Measurements from ENCODE around the gene TEN1. TPM values are rescaled to one million over a fixed set of nuclear protein-coding genes. Genes with fewer than 3 reads are reported as not detected.
A peak's percentile ranks its signal among the peaks of the same experiment; 100 is the strongest.

TEN1 gene
- total and polyA plus RNA-seq, 10 donors, result 6.0 to 38.7 (median 17.0) TPM

GRCh38 chr17:76005263-76006149, 26.5 kb downstream of the TEN1 start:
- peak overlapping the region in 3 of 8 donors; percentile 6 to 47 (median 21) for H3K27ac ChIP-seq

GRCh38 chr17:76007131-76007849, 28.2 kb downstream of the TEN1 start:
- no peak for DNase-seq
- Histone ChIP-seq H3K36me3 (peaks cover 0 to 24% (median 0%) of the 10 kb centered on the region in 6 donors), H3K4me3 (no peak overlapping the region), H3K9me3 (no peaks in the 10 kb centered on the region), H3K27ac (no peak overlapping the region), H3K4me1 (peaks cover 7 to 35% (median 20%) of the 10 kb centered on the region in 6 donors), H3K27me3 (replicated peaks in 1 of 7) (no peaks in the 10 kb centered on the region)
- WGBS, 5 donors, result 92 to 95% (median 94%) methylated on average over 26 to 39 of the region's 39 CpGs
- intact Hi-C loops (cut with DNase I; ENCODE audit: low total_unique reads), result no loop called here
- TF ChIP-seq POLR2AphosphoS5 (IDR thresholded peaks at IDR 0.05) (peak in 1 of 3 donors; percentile 18), POLR2A (IDR thresholded peaks at IDR 0.05) (no peak)

More at GRCh38 chr17:76005263-76006149, 26.5 kb downstream of the TEN1 start:
- Histone ChIP-seq H3K4me3 (no peak overlapping the region), H3K36me3 (peaks cover 0 to 40% (median 0%) of the 10 kb centered on the region in 6 donors), H3K27me3 (replicated peaks in 1 of 7) (no peaks in the 10 kb centered on the region), H3K9me3 (no peaks in the 10 kb centered on the region), H3K4me1 (peaks cover 7 to 36% (median 20%) of the 10 kb centered on the region in 6 donors)
- TF ChIP-seq CTCF (IDR thresholded peaks at IDR 0.05 in 8 of 11, conservative IDR thresholded peaks at IDR 0.05 in 3 of 11), result peak; percentile 36 to 85 (median 79)
- TF ChIP-seq POLR2A (IDR thresholded peaks at IDR 0.05), result no peak
- TF ChIP-seq POLR2AphosphoS5 (IDR thresholded peaks at IDR 0.05), result peak; percentile 50 to 83 (median 73)
- intact Hi-C loops (cut with DNase I; ENCODE audit: low total_unique reads), result loop anchor here (2.0 kb wide), 1 partner anchor 101 kb away; the partner anchor contains the start of gene MRPL38
- WGBS, 5 donors, result 38 to 54% (median 47%) methylated on average over 13 to 16 of the region's 16 CpGs
- DNase-seq, result peak; percentile 93

GRCh38 chr17:76007850-76008165, 28.8 kb downstream of the TEN1 start:
- Histone ChIP-seq H3K36me3 (peaks cover 0 to 20% (median 0%) of the 10 kb centered on the region in 6 donors), H3K9me3 (no peaks in the 10 kb centered on the region), H3K4me3 (no peak overlapping the region), H3K4me1 (peaks cover 7 to 31% (median 20%) of the 10 kb centered on the region in 6 donors), H3K27me3 (replicated peaks in 1 of 7) (no peaks in the 10 kb centered on the region), H3K27ac (no peak overlapping the region)
- DNase-seq, result no peak
- 85 to 94% (median 90%) methylated on average over 5 to 16 of the region's 16 CpGs for WGBS, 5 donors
- TF ChIP-seq POLR2A (IDR thresholded peaks at IDR 0.05) (no peak), POLR2AphosphoS5 (IDR thresholded peaks at IDR 0.05) (no peak), CTCF (IDR thresholded peaks at IDR 0.05 in 8 of 11, conservative IDR thresholded peaks at IDR 0.05 in 3 of 11) (no peak)
- intact Hi-C loops (cut with DNase I; ENCODE audit: low total_unique reads), result no loop called here

GRCh38 chr17:76008208-76008607, 29.2 kb downstream of the TEN1 start:
- no peak for DNase-seq
- H3K36me3 ChIP-seq, result peaks cover 0 to 18% (median 0%) of the 10 kb centered on the region in 6 donors
- H3K4me3 ChIP-seq, result no peak overlapping the region

More at GRCh38 chr17:76008208-76008607, 29.2 kb downstream of the TEN1 start:
- Histone ChIP-seq H3K27me3 (replicated peaks in 1 of 7) (no peaks in the 10 kb centered on the region), H3K9me3 (no peaks in the 10 kb centered on the region), H3K27ac (no peak overlapping the region), H3K4me1 (peaks cover 7 to 27% (median 19%) of the 10 kb centered on the region in 6 donors)
- TF ChIP-seq CTCF (IDR thresholded peaks at IDR 0.05 in 8 of 11, conservative IDR thresholded peaks at IDR 0.05 in 3 of 11) (no peak), POLR2AphosphoS5 (IDR thresholded peaks at IDR 0.05) (no peak), POLR2A (IDR thresholded peaks at IDR 0.05) (no peak)
- WGBS, 5 donors, result 94 to 97% (median 95%) methylated on average over 36 of the region's 36 CpGs
- intact Hi-C loops (cut with DNase I; ENCODE audit: low total_unique reads), result no loop called here
